Parathyroid adenoma (tissue), 2 donors: ENCODE measurements around the gene ATOSA.

ENCODE experiments used
- H2AFZ ChIP-seq: fragments of 300-600 bp; sonication (generic); one replicate; pipeline ENCODE4 v1.7.0; 2017; ENCODE audit warnings: antibody characterized with exemption, mild to moderate bottlenecking
- H3K27ac ChIP-seq: fragments of 300-600 bp; sonication (generic); one replicate; pipeline ENCODE4 v1.7.0; 2017
- H3K27me3 ChIP-seq: fragments of 300-600 bp; sonication (generic); one replicate; pipeline ENCODE4 v1.7.0; 2017; ENCODE audit warnings: low read length; ENCODE audit not compliant: control insufficient read depth, insufficient read depth
- H3K36me3 ChIP-seq: fragments of 300-600 bp; sonication (generic); one replicate; pipeline ENCODE4 v1.7.0; 2017; ENCODE audit warnings: low read length; ENCODE audit not compliant: control insufficient read depth, insufficient read depth
- H3K4me1 ChIP-seq: fragments of 300-600 bp; sonication (generic); one replicate; pipeline ENCODE4 v1.7.0; 2017; ENCODE audit warnings: control low read depth
- H3K4me2 ChIP-seq: fragments of 300-600 bp; sonication (generic); one replicate; pipeline ENCODE4 v1.7.0; 2017; ENCODE audit warnings: low read length
- H3K4me3 ChIP-seq: fragments of 300-600 bp; sonication (generic); one replicate; pipeline ENCODE4 v1.7.0; 2017; ENCODE audit warnings: low read depth, low read length
- H3K79me2 ChIP-seq: fragments of 300-600 bp; sonication (generic); one replicate; pipeline ENCODE4 v1.7.0; 2017; ENCODE audit warnings: control low read depth
- H3K9ac ChIP-seq: fragments of 300-600 bp; sonication (generic); one replicate; pipeline ENCODE4 v1.7.0; 2017; ENCODE audit warnings: mild to moderate bottlenecking
- H3K9me3 ChIP-seq: fragments of 300-600 bp; sonication (generic); one replicate; pipeline ENCODE4 v1.7.0; 2017; ENCODE audit warnings: low read length; ENCODE audit not compliant: control insufficient read depth
- TF ChIP-seq, protein P1 (sequence below): fragments of 300-600 bp; sonication (generic); IDR thresholded peaks from one replicate; pipeline ENCODE4 v1.7.0; 2017; ENCODE audit warnings: antibody characterized with exemption, mild to moderate bottlenecking
- donor health status: primary hyperparathyroidism.

ATOSA gene

DNA sequence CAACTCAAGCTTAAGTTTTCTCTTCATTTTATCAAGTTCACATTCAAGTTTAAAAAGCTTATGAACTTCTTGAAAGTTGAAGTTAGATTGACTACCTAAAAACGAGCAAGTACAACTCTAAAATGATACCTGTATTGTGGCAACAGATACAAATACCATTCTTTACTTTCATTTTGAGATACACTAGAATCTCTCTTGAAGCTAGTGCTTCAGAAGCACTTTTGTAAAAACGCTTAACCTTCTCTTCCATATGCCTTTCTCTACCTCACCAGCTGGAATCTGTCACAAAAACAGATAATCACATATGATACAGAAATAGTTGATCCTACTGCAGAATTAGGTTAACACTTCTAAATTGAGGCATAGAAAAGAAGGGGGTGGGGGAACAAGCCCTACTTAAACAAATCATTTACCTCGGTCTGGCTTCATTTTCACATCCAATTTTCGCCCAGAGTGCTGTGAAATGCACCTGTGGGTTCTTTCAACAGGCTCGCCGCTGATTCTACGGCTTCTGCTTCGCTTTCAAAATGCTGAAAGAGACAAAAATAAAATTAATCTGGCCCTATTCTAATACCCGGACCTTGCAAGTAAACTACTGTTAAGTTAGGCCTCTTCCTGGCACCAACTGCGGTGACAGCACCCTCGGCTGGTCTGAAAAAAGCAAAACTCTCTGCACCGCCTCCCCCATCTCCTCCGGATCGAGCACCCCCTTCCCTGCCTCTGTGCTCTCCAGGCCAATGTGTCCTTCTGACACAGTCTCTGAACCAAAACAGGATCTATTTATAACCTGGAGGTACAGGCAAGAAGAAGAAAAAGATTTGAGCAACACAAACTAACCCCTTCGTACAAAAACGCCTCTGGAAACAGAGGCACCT is 1.4 kb downstream of the ATOSA start:
- TF ChIP-seq, protein P1, sequence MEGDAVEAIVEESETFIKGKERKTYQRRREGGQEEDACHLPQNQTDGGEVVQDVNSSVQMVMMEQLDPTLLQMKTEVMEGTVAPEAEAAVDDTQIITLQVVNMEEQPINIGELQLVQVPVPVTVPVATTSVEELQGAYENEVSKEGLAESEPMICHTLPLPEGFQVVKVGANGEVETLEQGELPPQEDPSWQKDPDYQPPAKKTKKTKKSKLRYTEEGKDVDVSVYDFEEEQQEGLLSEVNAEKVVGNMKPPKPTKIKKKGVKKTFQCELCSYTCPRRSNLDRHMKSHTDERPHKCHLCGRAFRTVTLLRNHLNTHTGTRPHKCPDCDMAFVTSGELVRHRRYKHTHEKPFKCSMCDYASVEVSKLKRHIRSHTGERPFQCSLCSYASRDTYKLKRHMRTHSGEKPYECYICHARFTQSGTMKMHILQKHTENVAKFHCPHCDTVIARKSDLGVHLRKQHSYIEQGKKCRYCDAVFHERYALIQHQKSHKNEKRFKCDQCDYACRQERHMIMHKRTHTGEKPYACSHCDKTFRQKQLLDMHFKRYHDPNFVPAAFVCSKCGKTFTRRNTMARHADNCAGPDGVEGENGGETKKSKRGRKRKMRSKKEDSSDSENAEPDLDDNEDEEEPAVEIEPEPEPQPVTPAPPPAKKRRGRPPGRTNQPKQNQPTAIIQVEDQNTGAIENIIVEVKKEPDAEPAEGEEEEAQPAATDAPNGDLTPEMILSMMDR, result peak; percentile 6
- H3K4me1 ChIP-seq, result no peaks in the 10 kb centered on the region

DNA sequence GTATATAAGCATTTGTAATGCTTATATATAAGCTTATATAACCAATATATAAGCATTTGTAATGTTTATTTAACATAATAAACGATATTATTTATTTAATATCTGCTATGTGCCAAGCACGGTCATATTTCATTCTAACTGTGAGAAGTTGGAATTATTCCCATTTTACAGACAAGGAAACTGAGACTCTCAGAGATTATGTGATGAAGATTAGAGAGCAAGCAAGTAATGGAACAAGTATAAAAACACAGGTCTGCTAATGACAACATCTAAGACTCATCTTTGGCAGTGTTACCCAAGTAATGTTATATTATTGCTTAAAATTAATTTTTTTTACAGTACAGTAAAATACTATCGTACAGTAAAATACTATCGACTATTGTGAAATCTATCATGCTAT is 4.4 kb downstream of the ATOSA start:
- Histone ChIP-seq H3K9me3 (no peaks in the 10 kb centered on the region), H3K27ac (no peak overlapping the region), H3K36me3 (no peaks in the 10 kb centered on the region), H3K4me1 (no peaks in the 10 kb centered on the region), H2AFZ (no peak overlapping the region), H3K79me2 (peaks cover 10% of the 10 kb centered on the region), H3K27me3 (no peaks in the 10 kb centered on the region), H3K4me3 (no peak overlapping the region), H3K4me2 (no peak overlapping the region), H3K9ac (no peak overlapping the region)
- TF ChIP-seq, protein P1, result no peak

More for the DNA sequence above, 1.4 kb downstream of the ATOSA start:
- Histone ChIP-seq H3K4me3 (peak overlapping the region; percentile 71), H3K79me2 (peaks cover 5% of the 10 kb centered on the region), H3K9ac (no peak overlapping the region), H3K27ac (peak overlapping the region; percentile 98), H3K36me3 (no peaks in the 10 kb centered on the region), H3K9me3 (no peaks in the 10 kb centered on the region), H2AFZ (peak overlapping the region; percentile 83), H3K4me2 (peak overlapping the region; percentile 91), H3K27me3 (no peaks in the 10 kb centered on the region)

DNA sequence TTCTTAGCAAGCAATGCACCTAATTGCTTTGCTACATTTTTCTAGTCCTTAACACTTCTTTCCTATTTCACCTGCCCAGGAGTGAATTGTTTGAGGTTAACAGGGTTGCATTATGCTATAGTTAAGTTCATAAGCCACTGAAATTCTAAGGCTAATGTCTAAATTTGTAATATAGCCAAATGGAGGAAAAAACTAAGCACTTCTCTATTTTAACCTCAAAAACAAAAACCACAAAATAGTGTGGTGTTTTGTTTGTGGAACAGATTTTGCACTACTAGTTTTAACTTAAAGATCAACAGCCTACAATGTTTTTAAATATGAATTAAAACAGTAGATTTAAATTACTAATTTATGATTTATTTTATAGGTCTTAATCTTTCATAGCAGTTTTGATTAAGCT is 5.5 kb downstream of the ATOSA start:
- no peaks in the 10 kb centered on the region for H3K36me3 ChIP-seq
- H3K4me1 ChIP-seq, result no peaks in the 10 kb centered on the region
- no peak overlapping the region for H3K4me3 ChIP-seq
- peaks cover 10% of the 10 kb centered on the region for H3K79me2 ChIP-seq
- H3K4me2 ChIP-seq, result no peak overlapping the region
- H3K9ac ChIP-seq, result no peak overlapping the region
- H3K27ac ChIP-seq, result no peak overlapping the region
- no peaks in the 10 kb centered on the region for H3K9me3 ChIP-seq
- no peak overlapping the region for H2AFZ ChIP-seq
- TF ChIP-seq, protein P1, result no peak
- no peaks in the 10 kb centered on the region for H3K27me3 ChIP-seq

DNA sequence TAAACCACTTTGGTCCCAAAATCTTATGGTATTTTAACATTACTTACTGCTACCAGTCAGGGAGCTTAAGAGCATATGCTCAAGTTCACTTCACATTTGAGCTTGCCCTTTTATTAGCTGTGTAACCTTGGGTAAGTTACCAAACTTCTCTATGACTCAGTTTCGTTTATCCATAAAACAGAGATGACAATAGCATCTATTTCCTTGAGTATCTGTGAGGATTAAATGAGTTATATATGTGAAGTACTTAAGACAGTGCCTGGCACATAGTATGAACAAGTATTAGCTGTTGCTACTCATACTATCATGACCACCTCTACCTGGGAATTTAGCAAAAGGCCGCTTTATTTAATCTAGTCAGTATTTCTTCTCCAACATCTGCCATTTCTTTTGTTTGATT is 5.9 kb downstream of the ATOSA start:
- Histone ChIP-seq H3K9ac (no peak overlapping the region), H3K27me3 (no peaks in the 10 kb centered on the region), H3K27ac (no peak overlapping the region), H3K9me3 (no peaks in the 10 kb centered on the region), H2AFZ (no peak overlapping the region), H3K79me2 (peaks cover 10% of the 10 kb centered on the region), H3K4me1 (no peaks in the 10 kb centered on the region), H3K4me2 (no peak overlapping the region), H3K4me3 (no peak overlapping the region), H3K36me3 (no peaks in the 10 kb centered on the region)
- TF ChIP-seq, protein P1, result no peak

DNA sequence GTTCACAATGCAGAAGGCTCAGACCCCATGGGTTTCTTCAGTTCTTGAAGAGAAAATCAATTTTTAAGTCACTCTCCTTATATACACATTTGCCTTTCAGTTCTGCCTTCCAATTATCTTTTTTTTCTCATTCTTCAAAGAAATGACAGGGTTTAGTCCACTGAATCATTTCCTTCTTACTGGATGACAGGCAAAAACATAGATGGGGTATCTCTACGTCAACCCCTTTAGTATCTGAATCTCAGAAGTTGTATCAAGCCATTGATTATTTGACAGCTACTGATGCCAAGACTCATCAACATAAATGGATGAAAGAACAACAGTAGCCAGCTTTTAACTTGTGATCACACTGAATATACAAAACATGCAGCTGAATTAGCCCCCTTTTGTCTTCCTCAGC is 6.5 kb downstream of the ATOSA start:
- Histone ChIP-seq H3K36me3 (no peaks in the 10 kb centered on the region), H3K27me3 (no peaks in the 10 kb centered on the region), H3K9ac (no peak overlapping the region), H3K4me1 (no peaks in the 10 kb centered on the region), H3K9me3 (no peaks in the 10 kb centered on the region), H3K4me3 (no peak overlapping the region), H3K27ac (no peak overlapping the region), H3K79me2 (peaks cover 10% of the 10 kb centered on the region), H3K4me2 (no peak overlapping the region), H2AFZ (no peak overlapping the region)
- TF ChIP-seq, protein P1, result no peak
